HUDEP-2 (cell line): ENCODE results near the gene STX12.
A peak's percentile ranks its signal among the peaks of the same experiment; 100 is the strongest.
"Not testable (repeated sequence)": the region's sequence is repeated elsewhere in the genome, so short reads cannot be mapped to it uniquely, and the experiment has no call there.

Source experiments
- DNase-seq, 76 experiments: peaks; one replicate each; lab custom pipeline; 2025; ENCODE audit not compliant: unreplicated experiment in 76 of 76; lab: John Stamatoyannopoulos, UW

STX12 gene

DNA sequence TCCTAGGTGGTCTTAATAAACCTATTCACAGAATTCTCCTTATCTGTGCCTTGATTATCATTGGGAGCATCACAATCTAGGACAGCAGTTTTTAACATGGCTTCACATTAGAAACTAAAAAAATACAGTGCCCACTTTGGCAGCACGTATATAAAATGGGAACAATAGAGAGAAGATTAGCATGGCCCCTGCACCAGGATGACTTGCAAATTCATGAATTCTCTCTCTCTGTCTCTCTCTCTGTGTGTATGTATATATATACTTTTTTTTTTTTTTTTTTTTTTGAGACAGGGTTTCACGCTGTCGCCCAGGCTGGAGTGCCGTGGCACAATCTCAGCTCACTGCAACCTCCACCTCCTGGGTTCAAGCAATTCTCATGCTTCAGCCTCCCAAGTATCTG, 51.4 kb downstream of the STX12 start:
- no peak for DNase-seq

GRCh38 chr1:27829339-27829960, 56.4 kb downstream of the STX12 start:
- DNase-seq, result not testable (repeated sequence)

GRCh38 chr1:27830621-27831440, 57.8 kb downstream of the STX12 start, which contains the start of gene PPP1R8:
Gene PPP1R8, plus strand, starts transcription at chr1:27830782. Its CDS starts 54 bp downstream, at chr1:27830836.
- DNase-seq, result peak; percentile 19 to 92 (median 85)

DNA sequence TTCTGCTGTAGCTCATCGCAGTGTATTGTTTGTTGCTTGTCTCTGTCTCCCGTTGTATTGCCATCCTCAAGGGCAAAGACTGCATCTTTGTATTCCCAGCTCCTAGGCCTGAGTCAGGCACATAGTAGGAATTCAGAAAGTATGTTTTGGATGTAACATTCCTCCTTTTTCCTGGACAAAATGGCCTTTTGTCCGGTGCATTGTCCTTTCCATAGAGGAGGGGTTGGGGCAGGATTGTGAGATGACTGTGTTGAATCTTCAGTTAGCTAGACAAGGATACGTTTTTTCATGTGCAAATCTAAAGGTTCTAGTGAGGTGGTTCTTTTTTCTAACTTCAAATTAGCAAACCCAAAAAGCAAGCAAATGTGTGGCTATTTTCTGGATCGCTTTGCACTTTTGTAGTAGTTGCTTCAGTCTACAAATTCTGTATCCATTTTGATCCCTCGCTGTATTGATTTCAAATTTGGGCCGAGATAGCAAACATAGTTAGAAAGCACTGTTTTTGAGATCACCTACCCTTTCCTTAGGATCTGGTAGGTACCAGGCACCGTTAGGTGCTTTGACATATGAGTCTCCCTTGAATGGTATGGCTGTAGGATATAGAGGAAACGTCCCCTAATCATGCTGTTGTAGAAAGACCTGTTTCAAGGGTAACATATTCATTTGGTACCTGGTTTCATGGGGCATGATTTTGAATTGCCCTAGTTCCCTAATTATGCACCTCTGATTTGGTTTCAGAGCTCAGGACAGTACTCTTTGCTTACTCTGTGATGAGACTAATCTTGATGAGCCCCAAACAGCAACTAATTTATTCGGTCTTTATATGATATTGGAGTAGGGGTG, 58.8 kb downstream of the STX12 start:
- no peak for DNase-seq

DNA sequence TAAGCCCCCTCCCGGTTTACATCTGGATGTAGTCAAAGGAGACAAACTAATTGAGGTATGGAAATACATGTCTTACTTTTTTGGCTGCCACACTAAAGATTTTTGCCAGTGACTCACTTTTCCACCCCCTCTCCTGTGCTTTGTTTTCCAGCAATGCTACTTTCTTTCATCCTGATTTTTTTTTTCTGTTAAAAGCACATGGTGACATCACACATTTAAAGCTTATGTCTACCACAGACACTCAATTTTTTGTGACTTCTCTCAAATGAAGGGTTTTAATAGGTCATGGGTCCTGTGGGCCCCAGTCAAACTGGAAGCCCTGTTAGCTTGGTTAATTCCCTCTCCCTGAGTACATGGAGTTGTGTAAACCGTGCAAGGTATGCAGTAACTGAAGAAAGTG, 59.7 kb downstream of the STX12 start:
- no peak for DNase-seq

DNA sequence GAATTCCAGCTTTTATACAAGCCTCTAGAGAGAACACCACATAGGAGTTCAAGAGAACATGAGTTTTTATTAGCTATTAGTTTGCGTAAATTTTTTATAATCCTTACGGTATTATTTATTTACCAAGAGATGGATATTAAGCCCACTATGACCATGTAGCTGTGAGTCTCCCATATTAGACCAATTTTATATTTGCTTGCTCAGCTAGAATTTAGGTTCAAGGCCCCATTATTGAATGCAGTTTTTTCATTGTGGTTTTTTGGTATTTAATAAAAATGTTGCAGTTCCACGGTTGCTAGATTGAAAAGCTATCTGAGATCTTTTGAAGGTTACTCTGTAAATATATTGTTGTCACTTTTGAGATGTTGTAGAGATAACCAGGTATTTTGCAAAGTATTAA, 60.5 kb downstream of the STX12 start:
- no peak for DNase-seq

- no peak for DNase-seq
Observed at GRCh38 chr1:27835046-27835445, 62.0 kb downstream of the STX12 start.

DNA sequence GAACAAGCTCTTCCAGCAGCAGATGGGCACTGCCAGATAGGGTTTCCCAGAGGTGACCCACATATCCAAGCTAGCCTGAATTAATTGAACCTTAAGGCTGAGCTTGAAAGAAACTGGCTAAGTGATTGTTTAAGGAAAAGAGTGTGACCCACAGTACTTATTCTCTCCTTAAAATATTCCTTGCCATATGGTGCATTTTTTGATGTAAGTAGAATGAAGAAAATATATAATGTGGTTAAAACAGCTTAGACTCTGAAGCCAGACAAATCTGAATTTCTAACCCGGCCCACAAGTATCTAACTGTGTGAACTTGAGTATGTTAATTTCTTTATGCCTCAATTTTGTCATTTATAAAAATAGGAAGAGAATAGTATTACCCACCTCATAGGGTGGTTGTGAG, 62.5 kb downstream of the STX12 start:
- no peak for DNase-seq

DNA sequence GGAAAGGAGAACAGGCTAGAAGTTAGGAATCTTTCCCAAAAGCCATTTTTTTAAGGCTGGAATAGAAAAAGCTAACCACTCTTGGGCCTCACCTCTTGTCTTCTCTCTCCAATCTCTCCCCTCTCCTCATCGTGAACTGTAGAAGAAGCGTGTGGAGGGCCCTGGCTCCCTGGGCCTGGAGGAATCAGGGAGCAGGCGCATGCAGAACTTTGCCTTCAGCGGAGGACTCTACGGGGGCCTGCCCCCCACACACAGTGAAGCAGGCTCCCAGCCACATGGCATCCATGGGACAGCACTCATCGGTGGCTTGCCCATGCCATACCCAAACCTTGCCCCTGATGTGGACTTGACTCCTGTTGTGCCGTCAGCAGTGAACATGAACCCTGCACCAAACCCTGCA, 76.9 kb downstream of the STX12 start:
- DNase-seq, result no peak

DNA sequence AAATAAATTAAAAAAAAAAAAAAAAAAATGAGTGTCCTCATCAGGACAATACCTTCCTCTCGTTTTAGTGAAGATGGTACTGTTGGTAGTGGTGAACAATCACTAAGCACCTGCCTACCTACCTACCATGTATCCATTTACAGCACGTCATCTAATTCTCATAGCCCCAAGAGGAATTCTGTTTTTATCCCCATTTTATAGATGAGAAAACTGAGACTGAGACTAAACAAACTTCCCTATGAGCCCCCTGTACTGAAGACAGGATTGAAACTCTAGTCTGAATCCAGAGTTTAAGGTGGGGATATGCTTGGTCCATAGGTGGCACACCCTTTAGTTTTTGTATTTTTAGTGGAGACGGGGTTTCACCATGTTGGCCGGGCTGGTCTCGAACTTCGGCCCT, 82.1 kb downstream of the STX12 start:
- DNase-seq, result no peak

DNA sequence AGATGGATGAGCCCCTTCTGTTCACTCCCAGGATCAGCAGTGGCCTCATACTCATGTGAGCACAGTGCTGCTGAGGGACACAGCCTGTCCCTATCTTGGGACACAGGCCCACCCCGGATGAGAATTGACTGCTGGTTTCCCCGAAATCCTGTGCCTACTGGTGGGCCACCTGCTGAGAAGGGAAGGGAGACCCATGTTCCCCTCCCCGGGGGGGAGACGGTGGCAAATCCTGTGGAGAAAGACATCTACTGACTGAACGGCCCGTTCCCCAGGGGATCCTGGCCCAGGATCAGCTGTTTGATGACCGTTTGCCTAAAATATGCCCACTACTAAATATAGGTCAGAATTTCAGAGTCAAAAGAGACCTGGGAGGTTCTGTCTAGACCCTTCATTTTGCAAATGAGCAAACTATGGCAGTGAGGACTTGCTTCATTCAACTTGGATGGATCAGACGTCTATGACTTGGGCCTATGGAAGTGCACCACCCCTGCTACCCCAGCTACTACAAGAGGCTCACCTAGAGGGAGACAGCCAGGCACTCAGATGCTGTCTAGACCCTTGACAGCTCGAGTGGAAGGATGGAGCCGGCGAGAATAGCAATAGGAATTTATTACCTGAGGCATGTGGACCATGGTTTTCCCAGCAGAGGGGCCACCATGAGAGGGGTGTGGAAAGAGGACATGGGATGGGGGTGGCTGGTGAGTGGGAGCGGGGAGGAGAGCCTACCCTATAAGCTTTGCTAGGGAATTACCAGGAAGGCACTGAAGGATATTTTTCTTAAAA, 83.7 kb downstream of the STX12 start:
- no peak for DNase-seq

- not testable (repeated sequence) for DNase-seq
Observed at GRCh38 chr1:27857552-27857951, 84.5 kb downstream of the STX12 start.

- DNase-seq, result peak in 72 of 76 experiments; percentile 43 to 91 (median 80)
Observed at GRCh38 chr1:27858072-27858948, 85.3 kb downstream of the STX12 start.

DNA sequence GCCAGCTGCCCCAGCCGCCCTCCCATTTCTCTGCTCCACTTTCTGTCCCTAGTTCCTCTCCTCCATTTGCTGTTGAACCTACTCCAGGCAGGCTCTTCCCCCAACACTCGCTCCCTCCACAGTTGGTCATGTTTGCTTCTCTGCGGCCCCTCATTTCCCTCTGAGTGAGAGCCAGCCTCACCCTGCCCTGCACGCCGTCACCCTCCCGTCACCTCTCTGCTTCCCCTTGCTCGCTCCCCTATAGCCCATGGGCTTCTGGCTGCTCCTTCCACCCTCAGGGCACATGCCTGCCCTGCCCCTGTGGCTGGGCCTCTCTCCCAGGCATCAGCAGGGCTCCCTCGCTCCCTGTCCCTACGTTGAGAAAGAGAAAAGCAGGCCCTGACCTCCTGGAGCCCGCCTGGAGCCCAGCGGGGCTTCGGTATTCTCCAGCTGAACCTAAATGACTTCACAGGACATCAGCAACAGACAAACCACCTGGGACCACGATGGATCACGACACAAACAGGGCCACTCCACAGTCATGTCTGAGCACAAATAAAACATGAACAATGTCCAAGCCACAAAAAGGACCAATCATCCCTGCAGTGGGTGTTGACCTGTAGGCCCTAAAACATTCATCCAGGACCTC, 86.0 kb downstream of the STX12 start:
- DNase-seq, result no peak

DNA sequence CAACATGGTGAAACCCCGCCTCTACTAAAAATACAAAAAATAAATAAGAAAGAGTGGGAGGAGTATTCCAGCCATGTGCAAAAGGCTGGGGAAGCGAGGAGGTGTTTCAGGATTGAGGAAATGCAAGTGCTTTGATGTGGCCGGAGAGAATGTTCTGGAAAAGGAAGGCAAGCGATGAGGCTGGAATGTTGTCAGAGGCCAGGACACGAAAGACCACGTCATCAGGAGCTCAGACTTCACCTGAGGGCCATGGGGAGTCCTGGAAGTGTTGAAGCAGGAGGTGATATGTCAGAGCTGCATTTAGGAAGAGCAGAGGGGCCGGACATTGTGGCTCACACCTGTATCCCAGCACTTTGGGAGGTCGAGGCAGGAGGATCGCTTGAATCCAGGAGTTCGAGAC, 88.4 kb downstream of the STX12 start:
- no peak for DNase-seq

GRCh38 chr1:27862004-27862403, 89.0 kb downstream of the STX12 start:
- no peak for DNase-seq

GRCh38 chr1:27862671-27863537, 89.9 kb downstream of the STX12 start:
- DNase-seq, result peak in 17 of 76 experiments; percentile 3 to 28 (median 15)

- DNase-seq, result peak in 2 of 76 experiments; percentile 4 to 8
Observed at GRCh38 chr1:27863538-27863915, 90.5 kb downstream of the STX12 start.
